ENCODE data around the gene RAI14. TPM values are rescaled to one million over a fixed set of nuclear protein-coding genes. Genes with fewer than 3 reads are reported as not detected.

Gene RAI14
- total RNA-seq, 1 donor from 2014 or later = 307 TPM

DNA sequence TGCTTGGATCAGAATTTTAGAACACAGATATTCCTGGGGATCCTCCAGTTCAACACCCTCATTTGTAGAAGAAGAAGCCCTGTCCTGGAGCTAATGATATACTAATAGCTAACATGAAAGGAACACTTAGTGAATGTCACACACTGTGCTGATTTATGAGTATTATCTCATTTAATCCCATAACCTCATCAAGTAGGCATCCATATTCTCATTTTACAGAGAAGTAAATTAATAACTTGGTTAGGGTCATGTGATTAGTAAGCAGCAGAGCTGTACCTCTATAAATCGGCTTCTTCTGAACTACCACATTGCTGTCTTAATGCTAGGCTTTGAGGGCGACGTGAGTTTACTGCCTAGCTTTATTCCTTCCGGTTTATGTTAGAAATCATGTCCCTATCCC lies 188.9 kb downstream of the RAI14 start:
- Mint-ChIP-seq H3K9me3 (ENCODE audit: unreplicated experiment) (peaks cover 1% of the 10 kb centered on the region), H3K27me3 (ENCODE audit: low read depth, unreplicated experiment) (no peaks in the 10 kb centered on the region), H3K36me3 (ENCODE audit: low read depth, unreplicated experiment) (peaks cover 2% of the 10 kb centered on the region), H3K4me3 (ENCODE audit: unreplicated experiment) (no peak overlapping the region), H3K27ac (ENCODE audit: unreplicated experiment) (no peak overlapping the region), H3K4me1 (ENCODE audit: low read depth, unreplicated experiment) (peaks cover 5% of the 10 kb centered on the region)
- no peaks in the 10 kb centered on the region for H3K79me2 ChIP-seq (ENCODE audit: insufficient read depth, low read length)
- H3K4me3 ChIP-seq (ENCODE audit: insufficient read depth, low read depth, low read length) = no peak overlapping the region
- DNase-seq (ENCODE audit: low read depth) = no peak
- H3K4me1 ChIP-seq (ENCODE audit: insufficient read depth, low read length) = no peaks in the 10 kb centered on the region
- H3K27me3 ChIP-seq (ENCODE audit: insufficient read depth, low read length) = no peaks in the 10 kb centered on the region
- TF ChIP-seq EZH2 (IDR thresholded peaks at IDR 0.05; ENCODE audit: insufficient read depth, low read length) = no peak
- TF ChIP-seq, protein P1, sequence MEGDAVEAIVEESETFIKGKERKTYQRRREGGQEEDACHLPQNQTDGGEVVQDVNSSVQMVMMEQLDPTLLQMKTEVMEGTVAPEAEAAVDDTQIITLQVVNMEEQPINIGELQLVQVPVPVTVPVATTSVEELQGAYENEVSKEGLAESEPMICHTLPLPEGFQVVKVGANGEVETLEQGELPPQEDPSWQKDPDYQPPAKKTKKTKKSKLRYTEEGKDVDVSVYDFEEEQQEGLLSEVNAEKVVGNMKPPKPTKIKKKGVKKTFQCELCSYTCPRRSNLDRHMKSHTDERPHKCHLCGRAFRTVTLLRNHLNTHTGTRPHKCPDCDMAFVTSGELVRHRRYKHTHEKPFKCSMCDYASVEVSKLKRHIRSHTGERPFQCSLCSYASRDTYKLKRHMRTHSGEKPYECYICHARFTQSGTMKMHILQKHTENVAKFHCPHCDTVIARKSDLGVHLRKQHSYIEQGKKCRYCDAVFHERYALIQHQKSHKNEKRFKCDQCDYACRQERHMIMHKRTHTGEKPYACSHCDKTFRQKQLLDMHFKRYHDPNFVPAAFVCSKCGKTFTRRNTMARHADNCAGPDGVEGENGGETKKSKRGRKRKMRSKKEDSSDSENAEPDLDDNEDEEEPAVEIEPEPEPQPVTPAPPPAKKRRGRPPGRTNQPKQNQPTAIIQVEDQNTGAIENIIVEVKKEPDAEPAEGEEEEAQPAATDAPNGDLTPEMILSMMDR (IDR thresholded peaks at IDR 0.05; ENCODE audit: insufficient read depth, low read depth, low read length) = no peak
- no peak overlapping the region for H3K9ac ChIP-seq (ENCODE audit: low read length)
- no peak overlapping the region for H3K27ac ChIP-seq (ENCODE audit: low read depth, low read length)
- no peaks in the 10 kb centered on the region for H4K20me1 ChIP-seq (ENCODE audit: insufficient read depth, low read length)
- FAIRE-seq = peak; percentile 13
- H2AFZ ChIP-seq (ENCODE audit: low read depth, low read length) = no peak overlapping the region
- no peaks in the 10 kb centered on the region for H3K9me3 ChIP-seq (ENCODE audit: insufficient read depth, low read depth, low read length)
- H3K4me2 ChIP-seq (ENCODE audit: low read length) = no peak overlapping the region
- H3K36me3 ChIP-seq (ENCODE audit: insufficient read depth, low read length) = no peaks in the 10 kb centered on the region

DNA sequence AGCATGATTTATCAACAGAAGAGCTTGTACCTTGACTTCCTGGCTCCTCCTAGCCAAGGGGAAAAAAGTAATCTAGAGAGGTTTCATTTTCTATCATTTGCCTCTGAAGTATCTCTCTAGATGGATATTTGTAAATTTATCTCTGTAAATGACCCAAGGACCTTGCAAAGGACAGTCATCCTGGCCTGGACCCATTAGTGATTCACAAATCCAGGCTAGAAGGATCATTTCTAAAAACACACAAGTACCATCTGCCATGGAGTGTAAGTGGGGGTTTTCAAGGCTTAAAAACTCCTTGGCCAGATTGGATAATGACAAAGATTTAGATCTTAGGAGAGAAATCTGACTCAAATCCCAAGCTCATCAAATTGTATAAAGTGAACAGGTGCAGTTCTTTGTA lies 190.9 kb downstream of the RAI14 start:
- FAIRE-seq = no peak
- Histone ChIP-seq H3K36me3 (ENCODE audit: insufficient read depth, low read length) (no peaks in the 10 kb centered on the region), H3K79me2 (ENCODE audit: insufficient read depth, low read length) (no peaks in the 10 kb centered on the region), H2AFZ (ENCODE audit: low read depth, low read length) (no peak overlapping the region), H3K27me3 (ENCODE audit: insufficient read depth, low read length) (no peaks in the 10 kb centered on the region), H4K20me1 (ENCODE audit: insufficient read depth, low read length) (no peaks in the 10 kb centered on the region), H3K9ac (ENCODE audit: low read length) (no peak overlapping the region), H3K4me2 (ENCODE audit: low read length) (no peak overlapping the region), H3K9me3 (ENCODE audit: insufficient read depth, low read depth, low read length) (no peaks in the 10 kb centered on the region), H3K27ac (ENCODE audit: low read depth, low read length) (no peak overlapping the region), H3K4me3 (ENCODE audit: insufficient read depth, low read depth, low read length) (no peak overlapping the region), H3K4me1 (ENCODE audit: insufficient read depth, low read length) (no peaks in the 10 kb centered on the region)
- no peak for DNase-seq (ENCODE audit: low read depth)
- H3K27ac Mint-ChIP-seq (ENCODE audit: unreplicated experiment) = no peak overlapping the region
- H3K4me1 Mint-ChIP-seq (ENCODE audit: low read depth, unreplicated experiment) = peaks cover 5% of the 10 kb centered on the region
- TF ChIP-seq, protein P1 (IDR thresholded peaks at IDR 0.05; ENCODE audit: insufficient read depth, low read depth, low read length) = no peak
- no peak for TF ChIP-seq EZH2 (IDR thresholded peaks at IDR 0.05; ENCODE audit: insufficient read depth, low read length)
- H3K9me3 Mint-ChIP-seq (ENCODE audit: unreplicated experiment) = no peaks in the 10 kb centered on the region
- H3K4me3 Mint-ChIP-seq (ENCODE audit: unreplicated experiment) = no peak overlapping the region
- H3K36me3 Mint-ChIP-seq (ENCODE audit: low read depth, unreplicated experiment) = peaks cover 2% of the 10 kb centered on the region
- H3K27me3 Mint-ChIP-seq (ENCODE audit: low read depth, unreplicated experiment) = peaks cover 3% of the 10 kb centered on the region

DNA sequence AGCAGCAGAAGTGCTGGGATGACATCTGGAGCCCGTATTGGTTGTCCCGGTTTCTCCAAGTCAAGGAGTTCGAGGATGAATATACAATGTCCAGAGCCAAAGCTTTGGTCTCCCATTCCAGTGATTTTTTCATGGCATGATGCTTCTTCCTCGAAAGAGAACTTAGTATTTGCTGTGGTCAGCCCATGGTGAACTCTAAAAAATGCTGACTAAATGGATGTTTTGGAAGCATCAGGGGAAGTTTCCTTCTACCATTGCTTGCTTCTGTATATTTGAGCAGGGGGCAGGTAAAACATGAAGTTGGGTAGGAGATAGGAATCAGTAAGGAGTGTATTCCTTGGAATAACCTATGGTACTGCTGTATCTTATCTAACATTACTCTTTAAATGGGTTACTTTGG lies 191.4 kb downstream of the RAI14 start:
- Histone ChIP-seq H3K79me2 (ENCODE audit: insufficient read depth, low read length) (no peaks in the 10 kb centered on the region), H3K27me3 (ENCODE audit: insufficient read depth, low read length) (no peaks in the 10 kb centered on the region), H3K9me3 (ENCODE audit: insufficient read depth, low read depth, low read length) (no peaks in the 10 kb centered on the region), H3K36me3 (ENCODE audit: insufficient read depth, low read length) (no peaks in the 10 kb centered on the region), H3K4me2 (ENCODE audit: low read length) (no peak overlapping the region), H3K9ac (ENCODE audit: low read length) (no peak overlapping the region), H3K27ac (ENCODE audit: low read depth, low read length) (no peak overlapping the region), H4K20me1 (ENCODE audit: insufficient read depth, low read length) (no peaks in the 10 kb centered on the region), H3K4me3 (ENCODE audit: insufficient read depth, low read depth, low read length) (no peak overlapping the region), H3K4me1 (ENCODE audit: insufficient read depth, low read length) (no peaks in the 10 kb centered on the region), H2AFZ (ENCODE audit: low read depth, low read length) (no peak overlapping the region)
- H3K27ac Mint-ChIP-seq (ENCODE audit: unreplicated experiment) = no peak overlapping the region
- peaks cover 5% of the 10 kb centered on the region for H3K4me1 Mint-ChIP-seq (ENCODE audit: low read depth, unreplicated experiment)
- H3K9me3 Mint-ChIP-seq (ENCODE audit: unreplicated experiment) = no peaks in the 10 kb centered on the region
- H3K36me3 Mint-ChIP-seq (ENCODE audit: low read depth, unreplicated experiment) = peaks cover 5% of the 10 kb centered on the region
- no peak for FAIRE-seq
- DNase-seq (ENCODE audit: low read depth) = no peak
- H3K4me3 Mint-ChIP-seq (ENCODE audit: unreplicated experiment) = no peak overlapping the region
- peaks cover 5% of the 10 kb centered on the region for H3K27me3 Mint-ChIP-seq (ENCODE audit: low read depth, unreplicated experiment)
- no peak for TF ChIP-seq EZH2 (IDR thresholded peaks at IDR 0.05; ENCODE audit: insufficient read depth, low read length)
- TF ChIP-seq, protein P1 (IDR thresholded peaks at IDR 0.05; ENCODE audit: insufficient read depth, low read depth, low read length) = no peak

All from astrocyte (in vitro differentiated cells and primary cell).